GM19452 (cell line): ENCODE measurements around the gene TMEM242.

ENCODE experiments used
- ATAC-seq: cut with Tn5 transposase; IDR thresholded peaks from one replicate; pipeline ENCODE4 v1.9.1; 2021; ENCODE audit not compliant: unreplicated experiment

Gene TMEM242

GRCh38 chr6:157290797-157291196 lies 32.5 kb downstream of the TMEM242 start:
- no peak for ATAC-seq

GRCh38 chr6:157289764-157290163 lies 33.6 kb downstream of the TMEM242 start:
- no peak for ATAC-seq

- no peak for ATAC-seq
These were observed 34.7 kb downstream of the TMEM242 start for GRCh38 chr6:157288575-157288974.

DNA sequence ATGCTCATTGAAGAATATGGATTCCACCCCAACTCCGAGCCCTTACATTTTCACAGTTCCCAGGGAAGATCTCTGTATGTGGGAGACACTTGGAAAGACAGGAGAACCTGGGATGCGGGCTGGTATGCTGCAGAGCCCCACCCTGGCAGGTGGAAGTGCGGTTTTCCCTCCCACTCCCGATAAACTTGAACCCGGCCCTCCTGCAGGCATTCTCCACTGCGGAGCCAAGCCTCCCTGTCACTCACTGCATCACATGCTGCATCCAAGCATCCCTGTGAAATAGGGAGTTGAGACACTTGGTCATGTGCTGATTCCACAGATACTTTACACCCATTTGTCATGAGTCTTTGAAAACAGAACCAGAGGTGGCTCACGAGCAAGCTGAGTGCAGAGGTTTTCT lies 35.4 kb downstream of the TMEM242 start:
- no peak for ATAC-seq

DNA sequence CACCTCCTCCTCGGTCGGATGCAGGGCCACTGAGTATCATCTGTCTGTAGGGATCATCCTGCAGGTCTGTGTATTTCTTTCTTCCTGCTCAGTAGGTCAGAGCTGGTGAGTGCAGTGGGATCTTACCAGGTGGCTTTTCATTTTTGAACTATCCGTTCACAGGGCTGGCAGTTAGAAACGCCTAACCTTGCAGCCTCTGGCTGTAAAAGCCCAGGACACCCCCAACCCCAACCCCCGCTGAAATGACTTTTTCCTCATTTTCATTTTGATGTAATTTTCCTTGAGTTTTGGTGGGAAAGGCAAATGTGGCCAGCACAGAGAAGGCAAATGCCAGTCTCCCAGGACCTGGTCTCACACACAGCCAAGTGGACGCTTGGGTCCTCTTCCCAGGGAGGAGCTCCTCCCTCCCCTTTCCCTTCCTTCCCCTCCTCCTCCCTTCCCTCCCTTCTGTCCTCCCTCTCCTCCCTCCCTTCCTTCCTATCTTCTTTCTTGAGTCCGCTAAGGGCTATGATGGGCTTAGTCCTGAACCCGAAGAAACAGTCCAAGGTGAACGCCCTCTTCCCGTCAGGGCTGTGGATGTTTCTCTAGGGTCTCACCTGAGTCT lies 36.0 kb downstream of the TMEM242 start:
- no peak for ATAC-seq

DNA sequence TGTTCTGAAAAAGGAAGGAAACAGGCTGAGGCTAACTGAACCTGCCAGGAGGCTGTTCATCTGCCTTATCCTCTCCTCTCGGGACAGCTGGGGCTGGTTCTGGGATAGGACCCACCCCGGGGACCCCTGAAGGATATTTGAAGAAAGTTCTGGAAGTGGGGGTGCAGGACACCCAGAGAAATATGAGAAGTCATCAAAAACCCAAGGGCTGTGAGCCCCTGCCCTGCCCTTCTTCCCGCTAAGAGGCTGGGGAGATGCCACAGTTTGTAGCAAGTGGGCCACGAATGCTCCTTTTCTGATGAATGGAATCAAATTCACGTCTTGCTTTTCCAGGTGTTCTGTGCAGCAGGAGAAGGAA lies 37.9 kb downstream of the TMEM242 start:
- no peak for ATAC-seq

GRCh38 chr6:157284738-157285421 lies 38.4 kb downstream of the TMEM242 start:
- ATAC-seq, result no peak

DNA sequence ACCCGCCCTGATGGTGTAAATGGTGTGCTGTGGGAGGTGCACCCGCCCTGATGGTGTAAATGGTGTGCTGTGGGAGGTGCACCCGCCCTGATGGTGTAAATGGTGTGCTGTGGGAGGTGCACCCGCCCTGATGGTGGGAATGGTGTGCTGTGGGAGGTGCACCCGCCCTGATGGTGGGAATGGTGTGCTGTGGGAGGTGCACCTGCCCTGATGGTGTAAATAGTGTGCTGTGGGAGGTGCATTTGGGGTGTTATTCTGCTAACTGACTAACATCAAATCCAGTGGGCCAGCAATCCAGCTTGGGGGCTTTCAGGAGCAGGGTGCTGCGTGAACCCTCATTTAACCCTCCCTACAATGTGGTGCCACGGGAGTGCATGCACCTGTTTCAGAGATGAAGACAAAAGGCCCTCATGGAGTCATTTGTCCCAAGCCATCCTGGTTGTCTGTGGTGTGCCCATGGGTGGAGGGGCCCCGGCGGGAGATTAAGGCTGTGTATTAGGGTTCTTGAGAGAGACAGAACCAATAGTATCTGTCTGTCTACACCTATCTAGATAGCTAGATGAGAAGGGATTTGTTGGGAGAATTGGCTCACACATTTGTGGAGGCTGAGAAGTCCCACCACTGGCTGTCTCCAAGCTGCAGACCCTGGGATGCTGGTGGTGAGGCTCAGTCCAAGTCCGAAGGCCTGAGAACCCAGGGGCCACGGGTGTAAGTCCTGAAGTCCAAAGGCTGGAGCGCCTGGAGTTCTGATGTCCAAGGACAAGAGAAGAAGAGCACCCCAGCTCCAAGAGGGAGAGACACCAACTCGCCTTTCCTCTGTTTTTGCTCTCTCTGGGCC lies 39.2 kb downstream of the TMEM242 start:
- no peak for ATAC-seq

GRCh38 chr6:157283330-157283898 lies 39.9 kb downstream of the TMEM242 start:
- ATAC-seq, result no peak

DNA sequence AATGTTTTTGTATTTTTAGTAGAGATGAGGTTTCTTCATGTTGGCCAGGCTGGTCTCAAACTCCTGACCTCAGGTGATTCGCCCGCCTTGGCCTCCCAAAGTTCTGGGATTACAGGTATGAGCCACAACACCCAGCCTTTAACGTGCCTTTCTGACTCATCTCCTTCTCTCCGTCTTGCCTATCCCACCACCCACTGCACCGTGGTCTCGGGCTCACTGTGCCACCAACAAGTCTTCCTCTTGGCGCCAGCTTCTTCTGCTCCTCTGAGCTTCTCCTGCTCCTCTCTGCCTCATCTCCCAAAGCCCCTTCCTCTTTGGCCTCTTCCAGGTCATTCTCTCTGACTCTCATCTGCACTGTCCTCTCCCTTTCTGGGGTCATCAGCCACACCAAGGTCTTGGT lies 41.0 kb downstream of the TMEM242 start:
- ATAC-seq, result no peak

DNA sequence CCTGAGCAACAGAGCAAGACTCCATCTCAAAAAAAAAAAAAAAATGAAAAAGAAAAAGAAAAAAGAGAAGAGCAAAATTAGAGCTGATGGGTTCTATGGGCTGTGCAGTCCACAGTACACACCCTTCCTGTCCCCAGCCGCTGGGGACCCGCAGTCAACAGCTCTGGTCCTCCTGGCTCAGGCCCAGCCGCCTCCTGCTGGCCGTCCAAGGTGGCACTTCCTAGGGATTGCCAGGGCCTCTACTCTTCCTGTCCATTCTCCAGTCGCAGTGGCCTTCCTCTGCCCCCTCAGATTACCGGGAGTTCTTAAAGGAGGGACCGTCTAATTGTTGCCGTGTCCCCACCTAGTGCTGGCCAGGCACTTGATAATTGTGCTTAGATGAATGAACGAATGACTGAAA lies 41.7 kb downstream of the TMEM242 start:
- no peak for ATAC-seq

DNA sequence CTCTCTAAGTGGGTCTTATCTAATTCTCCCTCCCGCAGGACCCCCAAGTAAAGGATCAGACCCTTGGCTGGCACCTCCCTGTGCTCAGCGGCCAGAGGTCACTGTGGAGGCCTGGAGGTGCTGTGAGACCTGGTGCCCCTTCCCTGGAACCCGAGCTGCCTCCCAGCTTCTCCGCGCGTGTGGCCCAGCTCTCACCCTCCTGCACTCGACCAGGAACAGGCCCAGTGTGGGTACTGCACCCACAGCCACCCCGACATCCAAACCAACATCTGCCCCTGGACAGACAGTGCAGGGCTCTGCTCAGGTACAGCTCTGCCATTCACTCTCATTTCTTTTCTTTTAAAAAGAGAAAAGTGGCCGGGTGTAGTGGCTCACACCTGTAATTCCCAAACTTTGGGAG lies 42.4 kb downstream of the TMEM242 start:
- no peak for ATAC-seq

- no peak for ATAC-seq
These were observed 43.2 kb downstream of the TMEM242 start for GRCh38 chr6:157280157-157280556.

GRCh38 chr6:157278171-157278570 lies 45.1 kb downstream of the TMEM242 start:
- ATAC-seq, result no peak

DNA sequence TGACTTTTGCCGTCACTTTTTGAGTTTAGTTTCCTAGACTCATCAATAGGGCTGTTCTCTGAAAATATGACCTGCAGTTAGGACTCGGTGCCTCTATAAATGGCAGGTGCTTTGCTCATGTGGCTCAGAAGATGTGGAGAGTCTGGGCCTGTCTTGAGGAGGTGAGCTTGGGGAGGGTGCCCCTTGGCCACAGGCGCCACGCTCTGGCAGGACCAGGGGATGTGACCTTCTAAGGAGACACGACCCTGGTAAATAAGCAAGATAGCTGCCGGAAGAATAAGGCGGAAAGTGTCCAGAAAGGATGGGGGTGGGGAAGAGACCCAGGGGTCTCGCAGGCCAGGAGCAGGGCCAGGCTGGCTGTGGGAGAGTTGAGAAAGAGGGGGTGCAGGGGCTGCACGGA lies 46.6 kb downstream of the TMEM242 start:
- no peak for ATAC-seq

GRCh38 chr6:157276134-157276532 lies 47.2 kb downstream of the TMEM242 start:
- ATAC-seq, result no peak

DNA sequence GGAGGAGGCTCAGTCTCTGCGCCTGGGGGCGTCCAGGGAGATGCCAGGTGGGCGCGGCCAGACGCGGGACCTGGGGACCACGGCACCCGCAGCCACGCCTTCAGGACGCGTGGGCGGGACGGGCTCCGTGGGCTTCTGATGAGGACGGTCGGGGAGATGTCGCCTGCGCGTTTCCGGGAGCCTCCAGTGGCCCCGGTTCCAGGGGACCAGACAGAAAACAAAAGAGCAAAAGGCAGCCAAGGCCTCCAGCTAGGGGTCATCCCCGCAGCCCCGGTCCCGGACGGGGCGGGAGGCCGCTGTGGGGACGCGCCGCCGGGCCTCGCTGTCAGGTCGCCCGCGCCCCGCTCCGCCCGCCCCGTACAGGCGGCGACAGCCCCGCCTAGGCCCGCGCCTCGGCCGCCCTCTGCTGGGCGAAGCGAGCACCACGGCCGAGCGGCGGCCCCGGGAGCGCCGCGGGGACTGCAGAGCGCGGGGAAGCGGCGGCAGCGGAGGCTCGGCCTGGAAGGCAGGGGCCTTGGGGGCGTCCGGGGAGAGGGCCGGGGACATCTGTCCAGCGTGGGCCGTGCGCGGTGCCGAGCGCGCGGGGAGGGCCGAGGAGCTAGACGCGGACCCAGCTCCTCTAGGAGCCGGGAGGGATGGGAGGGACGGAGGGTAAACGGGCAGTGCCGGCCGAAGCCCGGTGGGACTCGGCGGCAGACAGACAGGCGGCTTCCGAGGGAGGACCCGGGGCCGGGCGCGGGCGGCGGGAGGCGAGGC lies 48.7 kb downstream of the TMEM242 start:
- ATAC-seq, result peak; percentile 95

GRCh38 chr6:157273756-157274470 lies 49.4 kb downstream of the TMEM242 start:
- no peak for ATAC-seq

DNA sequence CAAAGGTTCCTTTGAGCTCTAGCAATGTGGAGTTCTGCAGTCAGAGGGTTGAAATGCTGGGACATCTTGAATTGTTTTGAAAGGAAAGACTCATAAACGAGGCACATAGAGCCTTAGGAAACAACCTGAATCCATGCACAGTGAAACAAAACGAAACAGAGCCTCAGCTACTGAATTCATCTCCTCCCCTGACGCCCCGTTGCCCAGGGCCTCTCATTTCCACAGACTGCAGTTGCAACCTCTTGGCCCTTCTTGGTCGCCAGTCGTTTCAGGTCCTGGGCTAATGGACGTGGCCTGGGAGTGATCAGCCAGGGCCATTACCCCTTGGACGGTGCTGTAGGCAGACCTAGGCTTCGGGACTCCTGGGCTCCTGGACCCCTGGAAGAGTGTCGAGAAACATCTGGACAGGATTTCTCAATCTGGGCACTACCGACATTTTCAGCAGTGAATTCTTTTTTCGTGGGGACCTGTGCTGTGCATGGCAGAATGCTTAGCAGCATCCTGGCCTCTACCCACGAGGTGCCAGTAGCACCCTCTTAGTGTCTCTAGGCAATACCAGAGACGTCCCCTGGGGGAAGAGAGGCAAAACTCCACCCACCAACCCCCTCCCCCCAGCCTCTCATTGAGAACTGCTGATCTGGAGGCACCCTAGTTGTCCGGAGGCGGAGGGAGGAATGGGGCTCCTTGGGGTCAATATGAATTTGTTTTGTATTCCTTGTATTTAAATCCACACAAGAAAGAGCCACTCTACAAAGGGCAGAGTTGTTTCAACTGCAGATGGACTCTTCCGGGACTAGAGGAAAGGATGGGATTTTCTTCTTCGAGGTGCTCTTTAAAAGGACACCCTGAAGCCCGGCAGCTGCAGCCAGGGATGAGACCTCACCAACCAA lies 50.2 kb downstream of the TMEM242 start:
- ATAC-seq, result no peak
